K562 (cell line): Measurements from ENCODE around the gene TMEM214.

Source experiments
- SMARCA4 ChIP-seq: fragments of 450-650 bp; IDR thresholded peaks from 2 replicates; pipeline ENCODE4 v1.6.1; 2016
- TAF1 ChIP-seq: IDR thresholded peaks from 2 replicates; pipeline ENCODE4 v1.6.1; 2011; ENCODE audit warnings: mild to moderate bottlenecking, low read length, moderate library complexity; ENCODE audit not compliant: insufficient read depth, control insufficient read depth, severe bottlenecking; ENCODE audit errors: extremely low read depth
- TF ChIP-seq, protein P1 (sequence below): fragments of 450-650 bp; formaldehyde crosslinking; IDR thresholded peaks from 2 replicates; pipeline ENCODE4 v1.4.0; 2020; ENCODE audit warnings: mild to moderate bottlenecking

DNA sequence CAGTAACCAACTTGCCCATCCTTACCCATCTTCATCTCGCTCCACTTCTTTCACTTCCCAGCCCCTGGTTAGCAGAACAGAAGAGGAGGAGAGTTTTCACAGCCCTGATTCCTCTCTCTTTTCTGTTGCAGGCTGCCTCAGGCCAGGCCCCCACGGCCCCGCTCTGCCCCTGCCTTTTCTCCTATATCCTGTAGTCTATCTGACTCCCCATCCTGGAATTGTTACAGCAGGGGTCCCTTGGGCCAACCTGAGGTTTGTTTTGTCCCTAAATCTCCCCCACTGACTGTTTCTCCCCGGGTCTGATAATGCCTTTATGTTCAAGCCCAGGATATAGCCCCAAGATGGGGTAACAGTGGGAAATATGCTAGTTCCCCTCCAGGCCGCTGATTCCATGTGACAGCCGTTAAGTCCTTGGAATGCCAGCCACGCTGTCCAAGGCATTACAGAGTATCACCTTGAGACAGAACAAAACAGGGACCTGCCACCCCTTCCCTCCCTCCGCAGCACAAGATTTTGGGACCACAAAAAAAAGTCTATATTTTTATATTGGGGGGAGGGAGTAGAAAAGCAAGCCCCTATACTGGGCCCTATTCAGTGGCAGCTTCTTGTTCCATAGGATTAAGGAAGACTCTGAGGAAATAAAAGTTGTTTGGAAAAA lies 37.3 kb downstream of the TMEM214 start:
- TF ChIP-seq, protein P1, sequence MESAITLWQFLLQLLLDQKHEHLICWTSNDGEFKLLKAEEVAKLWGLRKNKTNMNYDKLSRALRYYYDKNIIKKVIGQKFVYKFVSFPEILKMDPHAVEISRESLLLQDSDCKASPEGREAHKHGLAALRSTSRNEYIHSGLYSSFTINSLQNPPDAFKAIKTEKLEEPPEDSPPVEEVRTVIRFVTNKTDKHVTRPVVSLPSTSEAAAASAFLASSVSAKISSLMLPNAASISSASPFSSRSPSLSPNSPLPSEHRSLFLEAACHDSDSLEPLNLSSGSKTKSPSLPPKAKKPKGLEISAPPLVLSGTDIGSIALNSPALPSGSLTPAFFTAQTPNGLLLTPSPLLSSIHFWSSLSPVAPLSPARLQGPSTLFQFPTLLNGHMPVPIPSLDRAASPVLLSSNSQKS (CRISPR knock-in tag), result no peak
- TF ChIP-seq TAF1 (no peak), SMARCA4 (no peak)
